DND-41 (cell line): ENCODE measurements around the gene CFAP68.
A peak's percentile ranks its signal among the peaks of the same experiment; 100 is the strongest.
"Not testable (repeated sequence)": the region's sequence is repeated elsewhere in the genome, so short reads cannot be mapped to it uniquely, and the experiment has no call there.

Source experiments
- ATAC-seq: fragments of 200-7000 bp; cut with Tn5 transposase; 3 replicates; pipeline ENCODE4 v1.9.1; 2021; ENCODE audit warnings: low read depth; ENCODE audit not compliant: insufficient read depth
- DNase-seq: peaks from one replicate; pipeline ENCODE4 v3.0.0-alpha.2; 2020
- H2AFZ ChIP-seq: 2 replicates; pipeline ENCODE4 v1.6.0; 2012; ENCODE audit warnings: low read depth, low read length
- H3K27ac ChIP-seq: 2 replicates; pipeline ENCODE4 v1.5.1; 2012; ENCODE audit warnings: low read length, inconsistent platforms
- H3K27me3 ChIP-seq: fragments of 200-600 bp; sonication (generic); 2 replicates; pipeline ENCODE4 v1.6.0; 2012; ENCODE audit warnings: low read length, mild to moderate bottlenecking, inconsistent platforms; ENCODE audit not compliant: insufficient read depth, poor library complexity
- H3K36me3 ChIP-seq: 2 replicates; pipeline ENCODE4 v1.5.1; 2012; ENCODE audit warnings: low read length, inconsistent platforms; ENCODE audit not compliant: insufficient read depth
- H3K4me1 ChIP-seq: 2 replicates; pipeline ENCODE4 v1.5.1; 2012; ENCODE audit warnings: mild to moderate bottlenecking, low read length; ENCODE audit not compliant: insufficient read depth
- H3K4me2 ChIP-seq: 2 replicates; pipeline ENCODE4 v1.6.0; 2012; ENCODE audit warnings: mild to moderate bottlenecking, moderate library complexity, low read length, inconsistent platforms; ENCODE audit not compliant: insufficient read depth
- H3K4me3 ChIP-seq, 2 experiments: fragments of 200-600 bp in 1 of 2; shearing (Covaris generic) in 1 of 2; 2 replicates each; pipeline ENCODE4 v1.5.1; 2012 to 2016; ENCODE audit warnings: inconsistent platforms in 2 of 2, low read length in 2 of 2, mild to moderate bottlenecking in 2 of 2, low read depth in 1 of 2, moderate library complexity in 1 of 2
- H3K79me2 ChIP-seq: 2 replicates; pipeline ENCODE4 v1.6.0; 2012; ENCODE audit warnings: low read length, inconsistent platforms; ENCODE audit not compliant: insufficient read depth
- H3K9ac ChIP-seq: 2 replicates; pipeline ENCODE4 v1.6.0; 2012; ENCODE audit warnings: low read depth, mild to moderate bottlenecking, inconsistent platforms, low read length, moderate library complexity
- H3K9me3 ChIP-seq: 2 replicates; pipeline ENCODE4 v1.5.1; 2012; ENCODE audit warnings: low read length, moderate library complexity, mild to moderate bottlenecking, inconsistent platforms; ENCODE audit not compliant: insufficient read depth, severe bottlenecking
- H4K20me1 ChIP-seq: 2 replicates; pipeline ENCODE4 v1.6.0; 2012; ENCODE audit warnings: low read length; ENCODE audit not compliant: insufficient read depth
- CTCF ChIP-seq: IDR thresholded peaks from 2 replicates; pipeline ENCODE4 v1.5.1; 2012; ENCODE audit warnings: borderline replicate concordance, low read length, moderate library complexity, mild to moderate bottlenecking; ENCODE audit not compliant: poor library complexity, severe bottlenecking; ENCODE audit errors: extremely low read depth
- EZH2 ChIP-seq: IDR thresholded peaks from 3 replicates; pipeline ENCODE4 v1.6.1; 2012; ENCODE audit warnings: borderline replicate concordance, low read depth, mild to moderate bottlenecking, moderate library complexity, low read length, inconsistent platforms; ENCODE audit not compliant: severe bottlenecking

Gene CFAP68

GRCh38 chr11:111879637-111879960 lies 258 bp downstream of the CFAP68 start:
- H2AFZ ChIP-seq: peak overlapping the region; percentile 97
- peaks cover 21% of the 10 kb centered on the region for H3K4me1 ChIP-seq
- DNase-seq (no peak), ATAC-seq (peak; percentile 9)
- H3K79me2 ChIP-seq: peaks cover 15% of the 10 kb centered on the region
- no peaks in the 10 kb centered on the region for H3K27me3 ChIP-seq
- peaks cover 24% of the 10 kb centered on the region for H3K36me3 ChIP-seq
- H3K4me2 ChIP-seq: peak overlapping the region; percentile 95
- no peaks in the 10 kb centered on the region for H4K20me1 ChIP-seq
- TF ChIP-seq CTCF (no peak), EZH2 (no peak)
- H3K9me3 ChIP-seq: no peaks in the 10 kb centered on the region
- H3K27ac ChIP-seq: peak overlapping the region; percentile 93
- peak overlapping the region; percentile 74 to 81 for H3K4me3 ChIP-seq
- H3K9ac ChIP-seq: peak overlapping the region; percentile 81

- peaks cover 21% of the 10 kb centered on the region for H3K4me1 ChIP-seq
- H3K9me3 ChIP-seq: no peaks in the 10 kb centered on the region
- H3K27ac ChIP-seq: no peak overlapping the region
- no peak overlapping the region for H3K4me2 ChIP-seq
- H3K27me3 ChIP-seq: no peaks in the 10 kb centered on the region
- no peak overlapping the region for H3K4me3 ChIP-seq
- H2AFZ ChIP-seq: no peak overlapping the region
- H3K9ac ChIP-seq: no peak overlapping the region
- no peaks in the 10 kb centered on the region for H3K36me3 ChIP-seq
- DNase-seq (no peak), ATAC-seq (no peak)
- no peak for TF ChIP-seq CTCF
- no peak for TF ChIP-seq EZH2
- H4K20me1 ChIP-seq: no peaks in the 10 kb centered on the region
- H3K79me2 ChIP-seq: peaks cover 15% of the 10 kb centered on the region
Observed at GRCh38 chr11:111882202-111882601, 2.9 kb downstream of the CFAP68 start.

GRCh38 chr11:111885053-111885452 lies 5.7 kb downstream of the CFAP68 start:
- H3K9ac ChIP-seq, H3K4me3 ChIP-seq, H3K4me2 ChIP-seq, H3K36me3 ChIP-seq, H3K9me3 ChIP-seq, H3K4me1 ChIP-seq, H3K27ac ChIP-seq, ATAC-seq, H2AFZ ChIP-seq, H4K20me1 ChIP-seq, DNase-seq, H3K79me2 ChIP-seq, H3K27me3 ChIP-seq: not testable (repeated sequence)

- TF ChIP-seq EZH2 (no peak), CTCF (no peak)
- ATAC-seq: no peak
- no peaks in the 10 kb centered on the region for H3K9me3 ChIP-seq
- no peak overlapping the region for H3K9ac ChIP-seq
- no peaks in the 10 kb centered on the region for H3K36me3 ChIP-seq
- DNase-seq: no peak
- H3K79me2 ChIP-seq: no peaks in the 10 kb centered on the region
- no peaks in the 10 kb centered on the region for H3K4me1 ChIP-seq
- no peak overlapping the region for H2AFZ ChIP-seq
- H4K20me1 ChIP-seq: no peaks in the 10 kb centered on the region
- no peak overlapping the region for H3K4me3 ChIP-seq
- no peak overlapping the region for H3K27ac ChIP-seq
- H3K27me3 ChIP-seq: no peaks in the 10 kb centered on the region
- H3K4me2 ChIP-seq: no peak overlapping the region
Observed at GRCh38 chr11:111886032-111886431, 6.7 kb downstream of the CFAP68 start.
